Hippocampal formation (tissue), 2 donors: ENCODE measurements around the gene RRAS.
A peak's percentile ranks its signal among the peaks of the same experiment; 100 is the strongest.

Experiments
- DNase-seq, 2 donors: peaks; one replicate each; lab custom pipeline; 2025; lab: John Stamatoyannopoulos, UW

The RRAS gene

DNA sequence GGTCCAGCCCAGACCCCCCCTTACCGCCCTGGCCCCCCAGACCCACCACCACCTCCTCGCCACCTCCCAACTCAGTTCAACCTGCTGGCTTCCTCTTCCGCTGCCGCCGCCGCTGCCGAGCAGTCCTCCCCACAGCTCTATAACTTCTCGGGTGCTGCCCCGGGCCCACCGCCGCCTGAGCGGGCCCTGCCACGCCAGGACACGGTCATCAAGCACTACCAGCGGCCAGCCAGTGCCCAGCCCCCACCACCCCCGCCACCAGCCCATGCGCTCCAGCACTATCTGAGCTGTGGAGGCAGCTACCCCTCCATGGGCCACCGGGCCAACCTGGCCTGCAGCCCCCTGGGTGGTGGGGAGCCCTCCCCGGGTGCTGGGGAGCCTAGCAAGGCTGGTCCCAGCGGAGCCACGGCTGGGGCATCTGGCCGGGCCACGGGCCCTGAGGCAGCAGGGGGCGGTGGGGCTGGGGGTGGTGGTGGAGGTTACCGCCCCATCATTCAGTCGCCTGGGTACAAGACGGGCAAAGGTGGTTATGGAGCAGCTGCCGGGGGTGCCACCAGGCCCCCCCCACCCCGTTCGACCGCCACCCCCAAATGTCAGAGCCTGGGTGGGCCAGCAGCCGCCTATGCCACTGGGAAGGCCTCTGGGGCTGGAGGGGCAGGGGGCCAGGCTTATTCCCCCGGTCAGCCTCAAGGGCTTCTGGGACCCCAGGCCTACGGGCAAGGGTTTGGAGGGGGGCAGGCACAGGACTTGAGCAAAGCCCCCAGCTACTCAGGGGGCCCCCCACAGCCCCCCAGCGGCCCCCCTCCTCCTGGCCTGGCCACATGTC is 44.7 kb downstream of the RRAS start:
- DNase-seq = no peak

GRCh38 chr19:49594157-49594992 is 45.6 kb downstream of the RRAS start:
- no peak for DNase-seq

GRCh38 chr19:49593233-49594113 is 46.5 kb downstream of the RRAS start:
- DNase-seq = peak; percentile 87 to 91

DNA sequence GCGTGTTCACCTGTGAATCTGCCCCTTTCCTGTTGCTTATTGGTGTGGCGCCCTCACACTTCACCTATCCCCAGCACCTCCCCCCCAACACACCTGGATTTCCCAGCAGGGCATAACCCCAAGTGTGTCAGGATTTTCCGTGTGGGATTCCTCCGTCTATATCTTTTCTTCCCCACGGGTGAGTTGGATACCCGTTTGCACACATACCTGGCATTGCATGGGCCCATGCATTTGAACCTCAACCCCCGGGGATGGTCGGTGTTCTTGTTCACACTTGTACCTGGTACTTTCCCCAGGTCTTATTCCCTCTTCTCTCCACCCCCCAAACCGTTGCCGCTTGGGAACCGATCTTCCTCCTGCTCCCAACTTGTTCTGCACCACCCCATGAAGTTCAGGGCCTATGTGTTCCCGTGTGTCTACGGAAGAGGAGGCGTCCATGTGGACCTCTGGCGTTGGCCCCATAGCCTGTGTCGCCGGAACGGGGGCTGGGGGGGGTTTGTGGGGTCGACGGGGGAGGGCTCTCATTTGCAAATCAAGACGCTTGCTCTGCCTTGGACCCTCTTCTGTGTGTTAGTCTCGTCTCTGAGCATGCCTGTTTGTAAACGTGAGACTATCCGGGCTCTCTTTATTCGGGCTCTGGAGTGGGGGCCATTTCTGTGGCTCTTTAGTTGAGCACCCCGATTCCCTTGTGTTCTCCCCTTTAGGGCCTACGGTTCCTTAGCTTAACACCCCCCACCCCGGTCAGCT is 47.3 kb downstream of the RRAS start:
- no peak for DNase-seq

- DNase-seq = peak in 1 of 2 donors; percentile 48
Measured at GRCh38 chr19:49591731-49592485, 48.0 kb downstream of the RRAS start.

- peak; percentile 70 to 89 for DNase-seq
Measured at GRCh38 chr19:49590971-49591730, 48.8 kb downstream of the RRAS start, which contains the start of gene PRR12. Gene PRR12, plus strand, starts transcription at chr19:49591182. Its CDS starts 473 bp downstream, at chr19:49591655.

DNA sequence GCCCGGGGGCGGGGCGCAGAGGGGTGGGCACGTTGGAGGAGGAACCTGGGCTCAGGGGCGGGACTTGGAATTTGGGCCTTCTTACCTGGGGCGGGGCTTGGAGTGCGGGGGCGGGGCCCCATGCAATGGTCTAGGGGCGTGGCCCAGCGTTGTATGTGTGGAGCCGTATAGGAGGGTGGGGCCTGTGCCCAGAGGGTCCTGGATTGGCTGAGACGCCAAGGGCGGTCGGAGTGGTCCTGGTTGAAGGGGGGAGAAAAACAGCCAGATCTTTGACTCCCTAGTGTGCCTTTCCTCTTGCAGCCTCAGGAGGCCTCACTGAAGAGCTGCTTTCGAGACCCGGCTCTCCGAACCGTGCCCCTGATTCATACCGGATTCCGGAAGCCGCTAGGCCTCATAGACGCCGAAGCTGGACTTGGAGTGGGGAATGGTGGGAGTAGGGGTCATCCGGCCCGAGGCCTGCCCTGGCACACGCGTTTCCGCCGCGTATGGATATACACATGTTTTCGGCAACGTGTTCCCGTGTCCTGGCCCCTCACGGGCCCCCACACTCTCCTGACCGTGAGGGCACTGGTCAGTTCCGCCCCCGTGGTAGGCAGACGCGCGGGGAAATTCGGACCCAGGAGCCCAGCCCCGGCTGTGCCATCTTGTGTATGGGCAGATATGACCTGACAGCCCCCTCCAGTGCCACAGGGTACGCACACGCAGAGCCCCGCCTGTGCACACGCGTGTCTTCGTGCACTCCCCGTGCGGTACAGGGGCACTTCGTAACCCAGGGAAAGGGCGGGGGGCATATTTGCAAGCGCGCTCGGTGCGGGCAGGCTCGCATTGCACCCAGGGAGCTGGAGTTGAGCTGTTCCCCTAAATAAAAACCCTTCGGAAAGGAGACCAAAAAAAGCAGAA is 49.6 kb downstream of the RRAS start:
- peak; percentile 47 to 75 for DNase-seq

GRCh38 chr19:49589502-49589905 is 50.4 kb downstream of the RRAS start:
- DNase-seq = no peak

GRCh38 chr19:49588365-49589122 is 51.4 kb downstream of the RRAS start:
- no peak for DNase-seq

DNA sequence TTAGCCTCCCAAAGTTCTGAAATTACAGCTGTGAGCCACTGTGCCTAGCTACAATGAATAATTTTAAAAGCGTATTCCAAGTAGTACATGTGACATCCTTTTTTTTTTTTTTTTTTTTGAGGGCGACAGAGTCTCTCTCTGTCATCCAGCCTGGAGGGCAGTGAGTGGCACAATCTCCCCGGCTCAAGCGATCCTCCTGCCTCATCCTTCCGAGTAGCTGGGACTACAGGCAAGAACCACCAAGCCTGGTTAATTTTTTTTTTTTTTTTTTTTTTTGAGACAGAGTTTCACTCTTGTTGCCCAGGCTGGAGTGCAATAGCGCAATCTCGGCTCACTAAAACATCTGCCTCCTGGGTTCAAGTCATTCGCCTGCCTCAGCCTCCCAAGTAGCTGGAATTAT is 52.7 kb downstream of the RRAS start:
- DNase-seq = no peak
